Immature natural killer cell (primary cell): ENCODE results near the gene SIKE1. TPM values are rescaled to one million over a fixed set of nuclear protein-coding genes. Genes with fewer than 3 reads are reported as not detected.

Experiments
- DNase-seq, 3 donors: peaks; one replicate each; pipeline ENCODE4 v3.0.0; 2022; ENCODE audit warnings: mixed read lengths in 1 of 3
- H3K27ac Mint-ChIP-seq, 6 donors: one replicate each; pipeline ENCODE4 v1.8.0; 2020; ENCODE audit warnings: mixed read lengths in 6 of 6, mild to moderate bottlenecking in 5 of 6, inconsistent platforms in 4 of 6, moderate library complexity in 3 of 6
- H3K27me3 Mint-ChIP-seq, 3 donors: one replicate each; pipeline ENCODE4 v1.8.0; 2020 to 2021; ENCODE audit warnings: low read depth in 3 of 3, mild to moderate bottlenecking in 3 of 3, mixed read lengths in 3 of 3, moderate library complexity in 3 of 3, inconsistent platforms in 1 of 3
- H3K36me3 Mint-ChIP-seq, 3 donors: one replicate each; pipeline ENCODE4 v1.8.0; 2020; ENCODE audit warnings: mixed read lengths in 3 of 3, inconsistent platforms in 2 of 3, mild to moderate bottlenecking in 2 of 3
- H3K4me1 Mint-ChIP-seq, 2 donors: one replicate each; pipeline ENCODE4 v1.8.0; 2020; ENCODE audit warnings: inconsistent platforms in 2 of 2, mild to moderate bottlenecking in 2 of 2, mixed read lengths in 2 of 2, moderate library complexity in 1 of 2
- H3K4me3 Mint-ChIP-seq, 5 donors: one replicate each; pipeline ENCODE4 v1.8.0; 2020; ENCODE audit warnings: mild to moderate bottlenecking in 5 of 5, mixed read lengths in 5 of 5, inconsistent platforms in 3 of 5, moderate library complexity in 3 of 5
- H3K9me3 Mint-ChIP-seq, 6 donors: one replicate each; pipeline ENCODE4 v1.8.0; 2020; ENCODE audit warnings: mild to moderate bottlenecking in 6 of 6, mixed read lengths in 6 of 6, inconsistent platforms in 4 of 6, moderate library complexity in 3 of 6
- polyA plus RNA-seq, 3 donors: library from polyadenylated mRNA; unstranded; fragments of 300-500 nt; fragmentation: Illumina TruSeq; gene quantifications; one replicate each; pipeline ENCODE4 v1.2.3, GENCODE V29; 2021

The SIKE1 gene
- polyA plus RNA-seq, 3 donors from 2014 or later: 32.8 to 50.4 (median 37.9) TPM

DNA sequence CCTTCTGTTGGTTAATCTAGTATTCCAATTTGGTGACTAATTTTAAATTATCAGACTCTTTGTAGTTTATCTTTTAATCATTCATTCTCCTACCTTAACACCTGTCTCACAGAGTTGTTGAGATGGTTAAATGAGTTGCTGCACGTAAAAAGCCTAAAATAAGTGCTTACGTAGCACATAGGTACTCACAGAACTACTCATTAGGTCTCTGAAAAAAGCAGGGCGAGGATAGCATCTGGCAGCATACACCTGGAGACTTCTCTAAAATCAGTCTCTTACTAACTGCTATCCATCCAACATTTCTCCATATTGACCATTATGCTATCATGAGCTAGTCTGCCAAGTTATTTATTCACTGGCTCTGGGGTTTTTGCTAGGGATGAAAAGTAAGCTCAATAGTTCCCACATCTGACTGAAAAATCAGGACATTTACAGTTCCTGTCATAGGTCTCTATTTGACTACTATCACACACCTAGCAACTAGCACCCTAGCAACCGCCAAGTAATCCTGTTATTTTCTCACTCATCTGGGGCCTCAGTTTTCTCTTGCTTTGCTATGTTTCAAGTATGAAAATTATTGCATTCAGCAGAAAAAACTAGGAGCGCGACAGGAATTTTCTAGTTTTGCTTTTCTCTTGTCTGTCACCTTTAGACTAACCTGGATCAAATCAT lies 33.9 kb downstream of the SIKE1 start:
- no peak overlapping the region for H3K27ac Mint-ChIP-seq
- H3K36me3 Mint-ChIP-seq: peaks cover 8 to 20% (median 18%) of the 10 kb centered on the region in 3 donors
- peaks cover 67 to 98% of the 10 kb centered on the region in 2 donors for H3K4me1 Mint-ChIP-seq
- peaks cover 0 to 1% (median 1%) of the 10 kb centered on the region in 3 donors for H3K27me3 Mint-ChIP-seq
- no peaks in the 10 kb centered on the region for H3K9me3 Mint-ChIP-seq
- DNase-seq: no peak
- no peak overlapping the region for H3K4me3 Mint-ChIP-seq

DNA sequence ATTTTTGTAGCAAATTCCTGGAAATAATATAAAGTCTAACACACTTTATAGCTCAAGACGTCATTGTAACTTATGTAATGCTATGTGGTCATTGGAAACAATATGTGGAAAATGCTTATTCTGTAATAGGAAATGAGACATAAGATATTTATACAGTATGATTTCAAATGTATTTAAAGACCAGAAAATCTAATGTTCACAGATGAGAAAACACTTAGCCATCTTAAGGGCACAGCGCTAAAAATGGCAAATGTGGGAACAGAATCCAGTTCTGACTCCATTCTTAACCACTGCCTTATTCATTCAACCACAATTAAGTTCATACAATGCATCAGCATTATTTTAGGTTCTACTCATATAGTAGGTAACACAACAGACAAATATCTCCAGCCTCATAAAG lies 35.2 kb downstream of the SIKE1 start:
- no peaks in the 10 kb centered on the region for H3K9me3 Mint-ChIP-seq
- peak overlapping the region in 1 of 6 donors; percentile 16 for H3K27ac Mint-ChIP-seq
- peaks cover 0 to 1% (median 1%) of the 10 kb centered on the region in 3 donors for H3K27me3 Mint-ChIP-seq
- H3K36me3 Mint-ChIP-seq: peaks cover 8 to 20% (median 18%) of the 10 kb centered on the region in 3 donors
- no peak for DNase-seq
- peaks cover 61 to 98% of the 10 kb centered on the region in 2 donors for H3K4me1 Mint-ChIP-seq
- H3K4me3 Mint-ChIP-seq: peak overlapping the region in 1 of 5 donors; percentile 19

DNA sequence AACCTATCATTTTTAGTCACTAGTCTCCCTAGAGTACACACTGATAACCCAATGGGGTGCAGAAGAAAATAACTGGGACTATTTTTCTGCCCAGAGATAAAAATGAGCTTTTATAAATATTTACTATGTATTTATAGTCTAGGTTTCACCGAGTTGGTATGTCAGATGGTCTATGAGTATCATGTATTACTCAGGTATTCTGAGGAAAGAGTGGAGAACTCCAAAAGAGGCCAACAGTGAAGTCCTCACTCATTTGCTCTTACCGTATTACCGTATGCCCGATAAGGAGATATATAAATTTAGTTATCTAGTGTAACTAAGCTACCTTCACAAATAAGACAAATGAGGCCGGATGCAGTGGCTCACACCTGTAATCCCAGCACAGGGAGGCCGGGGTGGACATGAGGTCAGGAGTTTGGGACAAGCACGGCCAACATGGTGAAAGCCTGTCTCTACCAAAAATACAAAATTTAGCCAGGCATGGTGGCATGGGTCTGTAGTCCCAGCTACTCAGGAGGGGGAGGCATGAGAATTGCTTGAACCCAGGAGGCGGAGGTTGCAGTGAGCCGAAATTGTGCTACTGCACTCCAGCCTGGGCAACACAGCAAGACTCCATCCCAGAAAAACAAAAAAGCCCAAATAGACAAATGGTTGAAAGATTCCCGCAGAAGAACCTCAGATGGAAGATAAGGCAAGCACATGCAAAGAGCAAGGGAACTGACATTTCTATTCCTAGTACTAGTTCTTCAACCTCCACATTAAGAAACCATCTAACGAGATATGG lies 38.3 kb downstream of the SIKE1 start:
- H3K4me1 Mint-ChIP-seq: peaks cover 43 to 85% of the 10 kb centered on the region in 2 donors
- no peak overlapping the region for H3K4me3 Mint-ChIP-seq
- H3K27ac Mint-ChIP-seq: no peak overlapping the region
- no peak for DNase-seq
- peaks cover 0 to 1% (median 0%) of the 10 kb centered on the region in 3 donors for H3K27me3 Mint-ChIP-seq
- H3K36me3 Mint-ChIP-seq: peaks cover 8 to 21% (median 10%) of the 10 kb centered on the region in 3 donors
- H3K9me3 Mint-ChIP-seq: no peaks in the 10 kb centered on the region

DNA sequence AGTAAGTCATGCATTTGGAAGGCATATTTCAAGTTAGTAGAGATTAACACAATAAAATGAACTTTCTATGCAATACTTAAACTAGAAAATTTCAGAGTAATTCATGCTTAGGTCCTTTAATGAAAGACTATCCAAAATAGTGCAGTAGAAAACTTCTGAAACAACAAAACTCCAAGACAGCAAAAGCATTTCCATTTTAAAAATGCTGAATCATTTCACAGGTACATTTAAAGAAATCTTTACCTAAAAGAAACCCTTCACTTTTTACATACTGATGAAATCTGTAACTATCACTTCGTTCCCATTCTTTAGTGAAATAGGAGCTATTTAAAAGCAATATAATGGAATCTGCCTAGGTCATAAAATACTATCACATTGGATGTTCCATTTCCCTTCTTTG lies 40.2 kb downstream of the SIKE1 start:
- Mint-ChIP-seq H3K27me3 (peaks cover 0 to 1% (median 1%) of the 10 kb centered on the region in 3 donors), H3K4me1 (peaks cover 29 to 67% of the 10 kb centered on the region in 2 donors), H3K36me3 (peaks cover 20 to 27% (median 22%) of the 10 kb centered on the region in 3 donors), H3K4me3 (no peak overlapping the region), H3K27ac (no peak overlapping the region), H3K9me3 (no peaks in the 10 kb centered on the region)
- no peak for DNase-seq

GRCh38 chr1:114737314-114737849 lies 43.1 kb downstream of the SIKE1 start:
- no peak for DNase-seq
- H3K9me3 Mint-ChIP-seq: no peaks in the 10 kb centered on the region
- H3K27me3 Mint-ChIP-seq: peaks cover 0 to 4% (median 1%) of the 10 kb centered on the region in 3 donors
- no peak overlapping the region for H3K27ac Mint-ChIP-seq
- peaks cover 14 to 37% of the 10 kb centered on the region in 2 donors for H3K4me1 Mint-ChIP-seq
- no peak overlapping the region for H3K4me3 Mint-ChIP-seq
- peaks cover 19 to 43% (median 36%) of the 10 kb centered on the region in 3 donors for H3K36me3 Mint-ChIP-seq

DNA sequence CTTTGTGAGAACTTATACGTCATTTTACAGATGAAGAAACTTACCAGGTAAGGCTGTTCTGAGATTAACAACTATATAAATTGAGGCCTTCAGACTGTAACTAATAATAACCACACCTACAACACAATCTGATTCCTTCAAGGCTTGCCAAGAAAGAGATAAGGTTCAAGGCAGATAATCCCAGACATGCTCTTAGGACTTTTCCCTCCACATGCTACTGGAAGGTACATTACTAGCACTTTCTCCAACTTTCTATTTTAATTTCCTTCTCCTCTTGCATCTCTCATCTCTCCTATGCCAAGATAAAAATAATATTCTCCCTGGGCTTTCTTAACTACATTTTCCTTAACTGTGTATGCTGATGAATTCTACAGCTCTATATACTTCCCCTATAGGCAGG lies 45.0 kb downstream of the SIKE1 start:
- Mint-ChIP-seq H3K27me3 (peaks cover 0 to 4% (median 0%) of the 10 kb centered on the region in 3 donors), H3K4me1 (peaks cover 2 to 25% of the 10 kb centered on the region in 2 donors), H3K9me3 (no peaks in the 10 kb centered on the region), H3K27ac (peak overlapping the region in 1 of 6 donors; percentile 31), H3K36me3 (peaks cover 19 to 56% (median 48%) of the 10 kb centered on the region in 3 donors), H3K4me3 (no peak overlapping the region)
- DNase-seq: no peak

- peaks cover 0 to 2% (median 0%) of the 10 kb centered on the region in 3 donors for H3K27me3 Mint-ChIP-seq
- H3K4me3 Mint-ChIP-seq: no peak overlapping the region
- H3K9me3 Mint-ChIP-seq: no peaks in the 10 kb centered on the region
- H3K4me1 Mint-ChIP-seq: peaks cover 0 to 25% of the 10 kb centered on the region in 2 donors
- DNase-seq: no peak
- H3K36me3 Mint-ChIP-seq: peaks cover 11 to 73% (median 50%) of the 10 kb centered on the region in 3 donors
- H3K27ac Mint-ChIP-seq: no peak overlapping the region
These were observed 50.7 kb downstream of the SIKE1 start for GRCh38 chr1:114729782-114730181.

- H3K4me3 Mint-ChIP-seq: no peak overlapping the region
- peaks cover 0 to 2% (median 0%) of the 10 kb centered on the region in 3 donors for H3K27me3 Mint-ChIP-seq
- no peak overlapping the region for H3K27ac Mint-ChIP-seq
- H3K4me1 Mint-ChIP-seq: peaks cover 0 to 25% of the 10 kb centered on the region in 2 donors
- DNase-seq: no peak
- peaks cover 17 to 71% (median 50%) of the 10 kb centered on the region in 3 donors for H3K36me3 Mint-ChIP-seq
- H3K9me3 Mint-ChIP-seq: no peaks in the 10 kb centered on the region
These were observed 51.9 kb downstream of the SIKE1 start for GRCh38 chr1:114728553-114728952.

DNA sequence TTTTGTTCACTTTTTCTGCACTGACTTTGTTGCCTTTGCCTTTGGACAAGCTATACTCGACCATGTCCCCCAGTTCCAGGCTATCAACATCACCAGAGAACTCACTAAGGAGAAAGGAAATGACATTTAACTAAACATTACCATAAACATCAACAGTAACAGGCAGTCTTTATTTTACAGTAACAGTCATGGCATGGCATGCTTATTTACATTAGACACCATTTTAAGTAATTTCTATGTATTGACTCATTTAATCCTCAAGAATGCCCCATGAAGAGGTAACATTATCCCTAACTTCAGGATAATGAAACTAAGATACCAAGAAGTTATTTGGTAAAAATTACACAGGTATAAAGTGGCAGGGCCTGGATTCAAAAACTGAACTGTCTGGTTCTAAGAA lies 55.3 kb downstream of the SIKE1 start:
- Mint-ChIP-seq H3K36me3 (peaks cover 23 to 70% (median 47%) of the 10 kb centered on the region in 3 donors), H3K4me3 (no peak overlapping the region)

GRCh38 chr1:114723915-114724314 lies 56.6 kb downstream of the SIKE1 start:
- H3K36me3 Mint-ChIP-seq: peaks cover 21 to 69% (median 41%) of the 10 kb centered on the region in 3 donors
- no peak overlapping the region for H3K27ac Mint-ChIP-seq
- H3K27me3 Mint-ChIP-seq: peaks cover 0 to 2% (median 2%) of the 10 kb centered on the region in 3 donors
- no peak overlapping the region for H3K4me3 Mint-ChIP-seq
- no peaks in the 10 kb centered on the region for H3K9me3 Mint-ChIP-seq
- peaks cover 0 to 5% of the 10 kb centered on the region in 2 donors for H3K4me1 Mint-ChIP-seq
- no peak for DNase-seq

More for the DNA sequence above, 55.3 kb downstream of the SIKE1 start:
- DNase-seq: no peak
- H3K27me3 Mint-ChIP-seq: peaks cover 0 to 2% (median 2%) of the 10 kb centered on the region in 3 donors
- no peaks in the 10 kb centered on the region for H3K9me3 Mint-ChIP-seq
- peaks cover 0 to 15% of the 10 kb centered on the region in 2 donors for H3K4me1 Mint-ChIP-seq
- peak overlapping the region in 2 of 6 donors; percentile 12 to 41 for H3K27ac Mint-ChIP-seq

DNA sequence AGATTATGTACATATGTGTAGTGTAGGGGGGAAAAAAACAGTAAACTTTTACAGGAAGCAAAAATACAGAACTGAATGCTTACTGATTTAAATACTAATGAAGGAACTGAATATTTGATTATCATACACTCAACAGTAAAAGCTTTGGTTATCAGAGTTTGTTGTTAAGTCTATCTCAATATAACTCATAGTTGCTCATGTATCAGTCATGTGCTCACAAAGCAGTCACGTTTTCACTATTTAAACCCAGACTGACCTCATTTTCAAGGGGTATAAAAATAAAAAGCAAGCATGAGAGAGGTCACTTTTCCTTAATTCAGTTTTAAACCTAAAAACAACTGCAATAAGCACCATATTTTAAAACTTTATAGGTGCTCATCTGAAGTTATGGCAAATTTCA lies 57.0 kb downstream of the SIKE1 start:
- Mint-ChIP-seq H3K27ac (no peak overlapping the region), H3K9me3 (no peaks in the 10 kb centered on the region), H3K4me1 (peaks cover 0 to 5% of the 10 kb centered on the region in 2 donors), H3K4me3 (no peak overlapping the region), H3K36me3 (peaks cover 21 to 74% (median 41%) of the 10 kb centered on the region in 3 donors), H3K27me3 (peaks cover under 1 to 2% (median 2%) of the 10 kb centered on the region in 3 donors)
- no peak for DNase-seq

DNA sequence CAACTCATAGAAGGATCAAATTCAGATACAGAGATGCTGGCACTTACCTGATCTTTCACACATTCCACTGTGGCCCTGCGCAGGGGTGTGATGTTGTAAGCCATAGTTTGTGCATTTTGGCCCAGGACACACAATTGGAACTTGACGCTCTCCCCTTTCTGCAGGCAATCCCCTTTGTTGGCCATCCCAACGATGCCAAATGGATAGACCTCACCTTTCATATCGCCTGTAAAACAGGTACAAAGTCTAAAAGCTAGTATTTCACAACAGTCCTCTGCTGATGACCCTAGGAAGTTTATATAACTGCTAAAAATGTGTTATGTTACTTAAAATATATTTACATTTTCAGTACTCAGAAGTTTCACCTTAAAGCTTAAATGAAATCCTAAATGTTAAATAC lies 60.0 kb downstream of the SIKE1 start:
- Mint-ChIP-seq H3K36me3 (peaks cover 21 to 50% (median 31%) of the 10 kb centered on the region in 3 donors), H3K4me3 (no peak overlapping the region), H3K27me3 (peaks cover 7 to 16% (median 9%) of the 10 kb centered on the region in 3 donors)

More for the DNA sequence above, 60.0 kb downstream of the SIKE1 start:
- no peak for DNase-seq
- Mint-ChIP-seq H3K9me3 (no peaks in the 10 kb centered on the region), H3K4me1 (peaks cover 16 to 19% of the 10 kb centered on the region in 2 donors), H3K27ac (no peak overlapping the region)
